HG02938 (cell line): ENCODE data around the gene FHL1.
"Not testable (repeated sequence)": the region's sequence is repeated elsewhere in the genome, so short reads cannot be mapped to it uniquely, and the experiment has no call there.

Experiments
- ATAC-seq: cut with Tn5 transposase; IDR thresholded peaks from one replicate; pipeline ENCODE4 v1.9.1; 2021; ENCODE audit warnings: mild to moderate bottlenecking, moderate library complexity; ENCODE audit not compliant: unreplicated experiment

FHL1 gene

DNA sequence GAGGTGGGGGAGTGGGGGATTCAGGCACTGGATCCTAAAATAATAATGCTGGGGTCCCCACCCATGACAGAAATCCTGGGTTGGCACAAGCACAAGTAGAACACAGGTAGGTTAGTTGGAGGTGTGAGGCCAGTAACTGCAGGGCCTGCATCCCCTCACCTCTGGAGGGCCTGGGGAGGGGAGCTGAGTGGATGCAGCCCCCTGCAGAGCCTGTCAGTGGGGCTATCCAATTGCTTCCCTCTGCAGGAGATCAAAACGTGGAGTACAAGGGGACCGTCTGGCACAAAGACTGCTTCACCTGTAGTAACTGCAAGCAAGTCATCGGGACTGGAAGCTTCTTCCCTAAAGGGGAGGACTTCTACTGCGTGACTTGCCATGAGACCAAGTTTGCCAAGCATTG is 60.2 kb downstream of the FHL1 start:
- ATAC-seq, result no peak

DNA sequence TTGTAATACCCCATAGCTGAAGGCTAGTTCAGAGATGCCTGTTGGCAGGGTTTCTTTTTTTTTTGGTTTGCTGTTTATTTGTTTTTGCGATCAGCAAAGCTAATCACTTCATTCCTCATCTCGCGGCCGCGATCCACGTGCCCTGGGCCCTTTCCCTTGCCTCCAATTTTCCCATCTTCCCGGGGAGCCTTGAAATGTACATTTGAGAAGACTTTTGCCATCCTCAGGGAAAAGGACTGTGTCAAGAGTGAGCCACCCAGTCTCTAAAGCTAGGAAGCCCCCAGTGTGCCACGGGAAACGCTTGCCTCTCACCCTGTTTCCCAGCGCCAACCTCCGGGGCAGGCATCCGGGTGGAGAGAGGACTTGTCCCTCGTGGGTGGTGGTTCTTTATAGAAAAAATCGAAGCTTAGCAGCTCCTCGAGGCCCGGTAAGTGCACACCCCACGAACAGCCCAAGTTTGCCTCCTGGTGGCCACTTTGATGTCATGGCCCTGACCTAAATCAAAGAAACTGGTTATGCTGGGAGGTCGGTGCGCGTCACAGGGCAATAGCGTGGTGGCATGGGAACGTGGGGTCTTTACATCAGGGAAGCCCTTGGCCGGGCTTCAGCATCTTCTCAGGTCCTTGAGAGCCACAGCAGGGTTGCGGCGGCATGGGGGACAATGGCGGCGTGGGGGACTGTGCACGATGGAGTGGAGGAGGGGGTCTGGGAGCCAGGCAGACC is 61.8 kb downstream of the FHL1 start:
- no peak for ATAC-seq

DNA sequence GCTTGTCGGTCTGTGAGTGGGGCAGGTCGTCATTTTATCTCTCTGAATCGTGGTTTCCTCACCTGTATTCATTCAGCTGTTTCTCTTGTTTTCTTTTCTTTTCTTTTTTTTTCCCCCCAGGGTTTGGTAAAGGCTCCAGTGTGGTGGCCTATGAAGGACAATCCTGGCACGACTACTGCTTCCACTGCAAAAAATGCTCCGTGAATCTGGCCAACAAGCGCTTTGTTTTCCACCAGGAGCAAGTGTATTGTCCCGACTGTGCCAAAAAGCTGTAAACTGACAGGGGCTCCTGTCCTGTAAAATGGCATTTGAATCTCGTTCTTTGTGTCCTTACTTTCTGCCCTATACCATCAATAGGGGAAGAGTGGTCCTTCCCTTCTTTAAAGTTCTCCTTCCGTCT is 62.4 kb downstream of the FHL1 start:
- ATAC-seq, result no peak

DNA sequence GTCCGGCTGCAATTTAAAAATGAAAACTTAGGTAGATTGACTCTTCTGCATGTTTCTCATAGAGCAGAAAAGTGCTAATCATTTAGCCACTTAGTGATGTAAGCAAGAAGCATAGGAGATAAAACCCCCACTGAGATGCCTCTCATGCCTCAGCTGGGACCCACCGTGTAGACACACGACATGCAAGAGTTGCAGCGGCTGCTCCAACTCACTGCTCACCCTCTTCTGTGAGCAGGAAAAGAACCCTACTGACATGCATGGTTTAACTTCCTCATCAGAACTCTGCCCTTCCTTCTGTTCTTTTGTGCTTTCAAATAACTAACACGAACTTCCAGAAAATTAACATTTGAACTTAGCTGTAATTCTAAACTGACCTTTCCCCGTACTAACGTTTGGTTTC is 62.9 kb downstream of the FHL1 start:
- no peak for ATAC-seq

DNA sequence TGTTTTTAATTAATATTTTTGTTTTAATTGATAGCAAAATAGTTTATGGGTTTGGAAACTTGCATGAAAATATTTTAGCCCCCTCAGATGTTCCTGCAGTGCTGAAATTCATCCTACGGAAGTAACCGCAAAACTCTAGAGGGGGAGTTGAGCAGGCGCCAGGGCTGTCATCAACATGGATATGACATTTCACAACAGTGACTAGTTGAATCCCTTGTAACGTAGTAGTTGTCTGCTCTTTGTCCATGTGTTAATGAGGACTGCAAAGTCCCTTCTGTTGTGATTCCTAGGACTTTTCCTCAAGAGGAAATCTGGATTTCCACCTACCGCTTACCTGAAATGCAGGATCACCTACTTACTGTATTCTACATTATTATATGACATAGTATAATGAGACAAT is 63.5 kb downstream of the FHL1 start:
- ATAC-seq, result no peak

DNA sequence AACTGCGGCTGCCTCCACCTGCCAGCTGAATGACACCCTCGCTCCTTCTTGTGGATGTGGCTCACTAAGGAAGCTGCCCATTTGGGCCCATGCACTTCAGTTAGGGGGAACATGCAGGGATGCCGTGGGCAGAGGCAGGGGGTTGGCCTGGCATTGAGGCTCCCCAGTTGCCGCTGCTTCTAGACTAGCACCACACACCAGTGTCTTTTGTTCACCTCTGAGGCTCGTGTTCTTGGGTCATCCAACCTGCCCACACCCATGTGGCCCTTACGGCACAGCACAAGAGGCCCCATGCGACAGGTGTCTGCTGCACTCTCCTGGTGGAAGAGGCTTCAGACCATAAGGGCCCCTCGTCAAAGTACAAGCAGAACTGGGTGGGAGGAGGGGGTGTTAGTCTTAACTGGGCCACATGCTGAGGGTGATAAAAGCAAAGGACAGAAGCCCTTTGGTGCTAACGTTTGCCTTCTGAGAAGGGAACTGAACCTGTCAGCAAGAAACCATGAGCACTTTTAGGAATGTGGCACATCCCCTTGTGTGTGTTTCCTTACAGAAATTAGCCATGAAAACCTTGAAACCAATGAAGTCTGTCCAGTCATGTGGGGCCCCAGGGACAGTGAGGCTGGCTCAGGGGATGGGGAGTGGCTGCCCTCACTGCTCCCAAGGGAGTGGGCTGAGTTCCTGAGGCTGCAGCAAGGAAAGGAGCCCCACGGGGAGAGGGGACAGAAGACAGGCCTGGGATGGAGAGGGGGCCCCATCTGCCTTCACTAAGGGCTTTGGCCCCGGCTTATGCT is 64.6 kb downstream of the FHL1 start:
- no peak for ATAC-seq

DNA sequence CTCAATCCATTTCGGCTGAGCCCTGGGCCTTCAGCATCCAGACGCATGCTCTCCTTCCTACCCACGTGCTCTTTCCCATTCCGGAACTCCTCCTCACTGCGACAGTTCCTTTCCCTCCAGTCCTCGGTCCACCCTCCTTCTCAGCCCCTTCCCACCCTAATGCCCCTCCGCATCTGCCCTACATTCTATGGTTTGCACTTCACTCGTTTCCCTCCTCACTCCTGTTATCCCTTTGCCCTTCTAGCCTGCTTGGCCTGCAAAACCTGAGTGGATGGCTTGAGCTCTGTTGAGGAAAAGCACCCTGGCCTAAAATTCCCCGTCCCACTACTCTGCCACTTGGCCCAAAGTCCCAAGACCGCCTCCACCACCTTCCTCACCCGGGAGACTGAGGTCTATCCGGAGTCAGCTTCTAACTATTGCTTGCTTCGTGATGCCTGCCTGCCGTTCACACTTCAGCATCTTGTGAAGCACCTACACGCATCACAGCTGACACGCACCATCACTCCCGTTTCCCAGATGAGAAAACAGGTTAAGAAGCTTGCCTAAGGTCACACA is 65.3 kb downstream of the FHL1 start:
- no peak for ATAC-seq

DNA sequence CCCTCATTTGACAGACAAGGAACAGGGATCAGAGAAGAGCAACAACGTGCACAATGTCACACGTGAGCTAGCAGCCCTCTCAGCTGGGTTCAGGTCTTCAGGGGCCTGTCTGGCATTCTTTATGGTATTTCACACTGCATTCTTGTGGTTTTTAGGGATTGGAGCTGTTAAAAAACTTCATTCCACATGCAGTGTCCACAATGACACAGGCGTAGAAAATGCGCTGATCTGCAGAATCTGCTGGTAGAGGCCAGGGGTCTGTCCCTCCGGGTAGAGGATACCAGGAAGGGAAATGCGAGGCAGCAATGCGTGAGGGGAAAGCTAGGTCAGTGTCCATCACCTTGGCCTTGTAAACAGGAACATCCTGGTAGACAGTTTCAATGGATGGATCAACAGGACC is 67.2 kb downstream of the FHL1 start:
- ATAC-seq, result no peak

DNA sequence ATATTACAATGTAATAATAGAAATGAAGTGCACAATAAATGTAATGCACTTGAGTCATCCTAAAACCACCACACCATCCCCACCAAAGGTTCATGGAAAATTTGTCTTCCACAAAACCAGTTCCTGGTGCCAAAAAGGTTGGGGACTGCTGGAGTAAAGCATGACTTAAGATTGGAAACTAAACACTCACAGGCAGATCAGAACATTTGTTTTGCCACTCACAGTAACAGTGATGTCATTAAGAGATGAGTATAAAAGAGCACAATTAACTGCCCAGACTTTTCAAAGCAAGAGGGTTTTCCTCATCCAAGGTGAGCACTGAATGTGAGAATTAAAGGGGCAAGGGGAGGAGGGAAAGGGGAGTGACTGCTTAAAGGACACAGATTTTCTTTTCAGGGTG is 68.2 kb downstream of the FHL1 start:
- no peak for ATAC-seq

DNA sequence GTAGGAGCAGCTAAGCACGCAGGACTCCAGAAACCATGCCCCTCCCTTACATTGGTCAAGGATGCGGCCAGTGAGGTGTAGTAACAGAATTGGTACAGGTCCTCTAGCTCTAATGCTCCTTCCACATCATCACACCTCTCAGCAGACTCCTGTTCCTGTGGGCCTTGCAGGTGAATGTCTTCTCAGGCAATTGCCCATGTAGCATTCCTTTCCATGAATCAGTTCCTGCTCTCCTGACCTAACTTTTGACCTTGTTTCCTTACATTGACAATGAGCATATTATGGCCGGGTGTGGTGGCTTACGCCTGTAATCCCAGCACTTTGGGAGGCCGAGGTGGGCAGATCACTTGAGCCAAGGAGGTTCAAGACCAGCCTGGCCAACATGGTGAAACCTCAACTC is 72.6 kb downstream of the FHL1 start:
- no peak for ATAC-seq

DNA sequence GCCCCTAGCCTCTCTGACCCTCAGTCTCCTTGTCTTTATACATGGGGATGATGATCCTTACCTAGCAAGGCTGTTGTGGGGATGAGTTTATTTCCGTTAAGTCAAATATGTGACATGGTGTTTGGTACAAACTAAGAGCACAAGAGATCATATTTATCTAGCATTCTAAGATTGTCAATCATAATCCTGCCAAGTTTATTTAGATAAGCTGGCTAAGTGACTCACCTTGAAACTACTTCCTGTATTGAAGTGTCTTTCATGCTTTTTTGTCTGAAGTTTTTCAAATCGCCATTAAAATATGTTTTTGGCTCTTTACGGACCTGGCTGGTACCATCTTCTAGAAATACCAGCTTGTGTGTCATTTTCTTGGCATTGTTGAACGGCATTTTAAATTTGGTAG is 73.2 kb downstream of the FHL1 start:
- no peak for ATAC-seq

DNA sequence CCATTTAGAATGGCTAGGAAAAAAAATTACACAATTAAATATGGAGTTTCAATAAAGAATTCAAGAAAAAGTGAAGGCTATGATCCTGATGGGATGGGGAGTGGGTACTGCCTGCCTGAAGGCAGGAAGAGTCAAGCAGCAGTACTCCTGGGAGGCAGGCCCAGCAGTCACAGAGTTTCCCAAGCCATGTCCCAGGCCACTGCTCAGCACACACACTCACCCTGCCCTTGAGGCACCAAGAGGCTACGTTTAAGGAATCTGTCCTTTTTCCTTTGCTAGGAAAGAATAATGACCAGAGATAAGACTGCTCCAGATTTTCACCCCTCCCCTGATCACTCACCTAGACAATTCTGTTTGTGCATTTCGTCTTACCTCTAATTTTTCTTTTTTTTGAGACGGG is 73.6 kb downstream of the FHL1 start:
- ATAC-seq, result no peak

DNA sequence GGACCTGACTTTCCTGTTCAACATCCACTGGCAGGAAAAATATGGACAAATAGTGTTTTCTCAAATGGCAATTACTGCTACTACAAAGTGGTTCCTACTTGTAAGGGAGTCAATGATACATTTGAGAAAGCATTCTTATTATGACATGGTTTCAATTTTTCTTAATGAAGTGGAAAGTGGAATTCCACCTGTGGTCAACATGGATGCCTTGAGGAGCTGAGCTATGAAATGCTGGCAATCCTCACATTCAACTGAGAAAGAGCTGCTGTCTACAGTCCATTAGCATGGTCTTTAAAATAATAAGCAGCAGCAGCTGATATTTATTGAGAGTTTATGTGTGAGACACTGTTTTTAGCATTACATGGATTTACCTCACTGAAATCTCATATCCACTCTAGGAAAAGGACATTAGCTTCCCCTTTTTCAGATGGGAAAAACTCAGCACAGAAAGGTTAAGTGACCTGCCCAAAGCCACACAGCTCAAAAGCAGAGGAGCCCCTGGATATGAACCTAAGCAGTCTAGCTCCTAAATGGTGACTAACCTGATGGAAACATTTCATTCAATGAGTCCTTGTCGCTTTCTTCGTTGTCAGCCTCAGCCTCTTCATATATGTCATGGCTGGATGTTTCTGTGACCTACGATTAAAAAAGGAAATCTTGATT is 74.6 kb downstream of the FHL1 start:
- ATAC-seq, result no peak

DNA sequence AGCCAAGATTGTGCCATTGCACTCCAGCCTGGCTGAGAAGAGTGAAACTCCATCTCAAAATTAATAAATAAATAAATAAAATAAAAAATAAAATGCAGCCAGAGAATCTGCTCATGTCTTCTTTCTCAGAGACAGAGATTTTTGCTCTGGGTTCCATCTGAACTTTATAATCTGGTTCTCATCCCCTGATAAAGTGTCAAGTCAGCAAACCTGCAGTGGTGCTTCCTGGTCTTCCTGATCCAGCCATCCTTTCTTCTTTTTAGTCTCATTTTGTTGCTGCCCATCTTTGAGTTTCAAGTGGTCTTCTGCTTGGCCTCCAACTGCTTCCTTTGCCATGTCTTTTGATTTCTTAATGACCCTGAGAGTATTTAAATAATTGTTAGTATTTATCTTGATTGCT is 79.7 kb downstream of the FHL1 start:
- no peak for ATAC-seq

DNA sequence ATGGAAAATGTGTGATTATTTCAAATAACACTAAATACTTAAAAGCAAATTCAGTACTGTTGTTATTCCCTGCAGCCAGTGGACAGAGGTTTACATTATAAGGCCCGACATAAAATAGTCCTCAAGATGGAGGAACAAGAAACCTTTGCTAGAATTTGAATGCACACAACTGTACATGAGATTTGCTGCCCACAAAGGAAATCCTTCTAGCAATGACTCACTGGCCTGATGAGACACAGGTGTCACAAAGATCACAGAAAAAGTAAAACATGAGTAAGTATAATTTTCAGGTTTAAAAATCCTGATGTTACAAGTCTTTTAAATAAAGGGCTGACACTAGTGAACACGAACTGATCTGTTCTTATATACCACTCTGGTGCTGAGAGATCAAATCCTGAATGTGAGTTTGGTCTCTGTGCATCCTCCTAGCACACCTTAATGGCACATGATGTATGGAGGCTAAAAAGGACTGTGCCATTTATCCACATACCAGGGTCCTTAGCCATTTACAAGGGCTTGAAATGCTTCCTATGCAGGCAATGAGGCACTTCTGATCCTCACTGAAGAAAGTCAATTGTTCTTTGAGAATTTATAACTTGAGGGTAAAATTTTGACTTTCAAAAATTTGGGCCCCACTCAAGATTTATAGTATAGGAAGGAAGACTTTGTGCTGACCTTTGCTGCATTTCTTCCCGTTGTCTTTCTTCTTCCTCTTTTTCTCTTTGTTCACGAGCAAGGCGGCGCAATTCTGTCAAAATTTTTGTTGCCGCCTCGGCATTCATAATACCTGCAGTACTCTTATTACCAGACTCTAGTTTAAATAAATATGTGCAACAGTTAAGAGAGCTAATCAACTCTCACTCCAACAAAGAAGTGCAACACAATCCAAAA is 80.9 kb downstream of the FHL1 start:
- no peak for ATAC-seq

DNA sequence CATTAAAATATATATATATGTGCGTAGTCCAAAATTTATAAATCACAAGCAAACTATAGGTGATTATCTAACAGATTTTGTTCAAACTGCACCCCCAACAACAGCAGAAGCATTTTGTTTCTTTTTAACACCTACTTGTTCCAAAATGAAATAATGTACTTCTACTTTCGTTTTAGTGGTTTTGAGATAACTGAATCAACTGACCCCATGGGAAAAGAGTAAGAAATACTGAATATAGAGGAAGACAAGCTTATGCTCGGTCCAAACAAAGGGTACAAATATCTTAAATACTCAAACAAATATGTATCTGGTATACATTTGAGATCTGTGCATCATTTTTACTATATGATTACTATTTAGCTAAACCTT is 81.5 kb downstream of the FHL1 start:
- ATAC-seq, result peak; percentile 70

DNA sequence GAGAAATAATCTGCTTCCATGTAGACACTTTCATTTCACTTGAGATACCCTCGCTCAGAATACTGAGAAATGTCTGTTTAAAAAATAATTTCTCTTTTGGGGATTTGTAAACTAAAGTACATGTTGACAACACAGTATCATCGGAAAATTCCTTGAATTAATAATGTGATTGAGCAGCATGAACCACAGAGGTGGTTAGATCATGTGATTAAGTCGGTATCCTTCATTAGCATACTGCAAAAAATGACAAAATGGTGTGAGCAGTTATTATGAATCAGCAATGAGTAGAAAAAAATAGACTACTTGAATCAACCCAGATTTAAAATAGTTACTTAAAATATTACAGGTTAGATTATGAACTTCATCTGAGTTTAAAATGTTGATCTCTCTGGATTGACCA is 89.7 kb downstream of the FHL1 start:
- ATAC-seq, result no peak

DNA sequence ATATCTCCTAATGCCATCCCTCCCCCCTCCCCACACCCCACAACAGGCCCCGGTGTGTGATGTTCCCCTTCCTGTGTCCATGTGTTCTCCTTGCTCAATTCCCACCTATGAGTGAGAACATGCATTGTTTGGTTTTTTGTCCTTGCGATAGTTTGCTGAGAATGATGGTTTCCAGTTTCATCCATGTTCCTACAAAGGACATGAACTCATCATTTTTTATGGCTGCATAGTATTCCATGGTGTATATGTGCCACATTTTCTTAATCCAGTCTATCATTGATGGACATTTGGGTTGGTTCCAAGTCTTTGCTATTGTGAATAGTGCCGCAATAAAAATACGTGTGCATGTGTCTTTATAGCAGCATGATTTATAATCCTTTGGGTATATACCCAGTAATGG is 90.5 kb downstream of the FHL1 start:
- ATAC-seq, result not testable (repeated sequence)

DNA sequence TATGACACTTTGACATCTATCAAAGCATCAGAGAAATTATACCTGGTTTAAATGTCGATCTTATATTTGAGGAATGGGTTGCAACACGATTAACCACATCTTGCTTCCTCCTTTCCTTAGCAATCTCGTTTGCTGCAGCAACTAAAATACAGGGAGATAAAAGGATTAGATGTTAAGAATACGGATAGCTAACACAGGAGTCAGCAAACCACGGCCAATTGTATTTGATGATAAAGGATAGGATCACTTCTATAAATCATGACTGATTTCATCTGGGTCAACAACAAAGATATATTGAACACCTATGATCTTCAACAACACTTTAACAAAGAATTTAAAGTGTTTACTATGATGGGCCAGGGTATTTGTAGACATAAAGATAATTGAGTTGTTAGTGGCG is 98.9 kb downstream of the FHL1 start:
- no peak for ATAC-seq

DNA sequence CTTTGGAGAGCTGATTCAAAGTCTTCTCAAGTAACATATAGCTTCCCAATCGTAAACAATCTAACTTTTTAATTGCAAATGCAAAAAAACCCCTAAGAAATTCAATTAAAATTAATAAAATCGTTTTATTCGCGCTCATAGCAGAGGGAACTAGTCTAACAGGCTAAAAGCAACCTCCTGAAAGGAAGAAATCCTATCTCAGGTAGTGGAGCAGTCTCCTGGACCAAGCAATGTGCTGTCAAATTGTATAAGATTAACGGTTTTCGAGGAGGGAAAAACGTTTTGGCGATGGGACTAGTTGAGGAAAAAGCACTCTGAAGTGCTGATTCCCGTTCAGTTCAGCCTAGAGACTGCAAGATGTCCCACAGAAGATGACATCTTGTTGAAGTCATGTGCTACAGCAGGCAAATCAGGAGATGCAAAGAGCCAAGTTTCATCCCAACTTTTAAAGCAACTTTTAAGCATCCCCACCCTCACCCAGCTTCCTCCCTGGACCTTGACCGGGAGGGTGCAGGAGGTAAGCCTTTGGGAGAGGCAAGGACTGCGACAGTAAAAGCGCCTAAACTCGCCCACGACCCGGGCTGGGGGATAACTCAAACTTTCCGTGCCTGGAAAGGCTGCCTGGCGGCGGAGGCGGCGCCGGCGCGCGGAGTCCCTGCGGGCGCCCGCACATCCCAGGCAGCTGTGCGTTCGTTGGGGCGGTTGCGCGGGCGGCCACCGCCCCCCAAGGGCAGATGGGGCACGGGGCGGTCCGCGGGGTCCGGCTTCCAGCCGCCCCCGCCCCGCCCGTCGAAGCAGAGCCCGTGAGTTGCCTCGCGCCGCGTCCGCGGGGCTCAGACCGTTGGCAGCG is 103.1 kb downstream of the FHL1 start:
- ATAC-seq, result peak; percentile 31
